GM08714 (cell line): Measurements from ENCODE around the gene TSPAN14.
A peak's percentile ranks its signal among the peaks of the same experiment; 100 is the strongest.

ENCODE experiments used
- H3K4me3 ChIP-seq: fragments of 200-500 bp; sonication (Bioruptor generic); 2 replicates; pipeline ENCODE4 v1.5.1; 2014; ENCODE audit warnings: mild to moderate bottlenecking, low read length, inconsistent platforms
- ZNF274 ChIP-seq: IDR thresholded peaks from 2 replicates; pipeline ENCODE4 v1.6.1; 2012; ENCODE audit warnings: mild to moderate bottlenecking, low read depth, low read length

TSPAN14 gene

DNA sequence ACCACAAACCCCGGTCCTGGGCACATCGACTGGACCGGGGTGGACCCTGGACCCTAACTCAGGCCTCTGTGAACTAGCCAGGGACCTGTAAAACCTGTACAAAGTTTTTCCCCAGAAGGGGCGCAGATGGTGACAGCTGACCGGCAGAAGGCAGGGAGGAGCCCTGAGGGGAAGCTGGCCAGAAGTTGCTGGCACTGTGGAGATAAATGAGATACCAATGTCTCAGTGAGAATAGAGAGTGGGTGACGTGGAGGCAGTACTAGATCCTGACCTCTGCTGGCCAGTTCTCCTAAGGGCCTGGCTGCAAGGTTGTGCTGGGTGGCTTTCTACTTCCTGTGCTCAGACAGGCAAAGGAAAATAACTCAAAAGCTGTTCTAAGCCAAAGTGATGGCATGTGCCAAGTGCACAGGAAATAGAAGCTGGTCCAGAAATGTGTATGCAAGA, 10.6 kb upstream of the TSPAN14 start:
- H3K4me3 ChIP-seq: no peak overlapping the region
- no peak for TF ChIP-seq ZNF274

DNA sequence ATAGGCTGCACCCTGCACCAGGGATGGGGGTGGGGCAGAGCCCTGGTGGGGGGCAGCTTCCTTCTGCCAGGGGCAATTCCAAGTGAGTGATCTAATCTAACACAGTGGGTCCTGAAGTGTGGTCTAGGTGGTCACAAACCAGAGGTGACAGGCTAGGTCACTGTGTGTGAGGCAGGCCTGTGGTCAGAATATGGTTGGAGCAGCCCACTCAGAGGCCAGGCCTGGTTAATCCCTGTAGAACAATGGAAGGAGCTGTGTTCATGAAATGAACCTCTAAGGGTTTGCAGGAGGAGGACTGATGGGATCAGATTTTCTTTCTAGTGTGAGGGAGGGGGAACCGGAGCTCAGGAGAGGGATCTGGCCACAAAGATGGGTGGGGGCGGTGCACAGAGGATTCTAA, 10.0 kb upstream of the TSPAN14 start:
- TF ChIP-seq ZNF274: no peak

DNA sequence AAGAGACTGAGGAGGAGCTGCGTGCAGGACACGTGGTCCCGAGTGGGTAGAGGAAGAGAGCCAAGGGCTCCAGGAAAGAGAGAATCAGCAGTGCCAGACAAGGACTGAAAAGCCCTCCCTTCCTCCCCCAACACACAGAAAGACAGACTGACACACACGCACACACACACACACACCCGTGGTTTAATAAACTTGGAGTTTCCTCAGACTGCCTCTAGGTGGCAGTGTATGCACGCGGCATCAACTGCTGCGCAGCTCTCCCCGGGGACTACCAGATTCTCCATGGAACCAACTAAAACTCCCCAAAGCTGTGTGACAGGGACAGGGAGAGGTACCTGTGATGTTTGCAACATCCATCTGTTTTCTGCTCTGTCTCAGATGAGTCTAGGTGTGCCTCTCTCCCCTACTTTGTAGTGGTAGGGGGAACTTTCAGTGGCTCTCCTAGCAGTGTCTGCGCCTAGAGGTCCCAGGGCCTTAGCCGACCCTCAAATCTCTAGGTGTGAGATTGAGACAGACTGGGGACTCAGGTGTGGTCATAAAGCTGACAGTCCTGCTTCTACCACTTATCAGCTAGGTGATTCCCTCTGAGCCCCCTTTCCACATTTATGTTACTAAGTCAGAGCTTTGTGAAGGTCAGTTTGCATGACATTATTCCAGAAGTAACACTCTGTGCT, 9.3 kb upstream of the TSPAN14 start:
- TF ChIP-seq ZNF274: no peak

More for the DNA sequence above, 10.0 kb upstream of the TSPAN14 start:
- no peak overlapping the region for H3K4me3 ChIP-seq

DNA sequence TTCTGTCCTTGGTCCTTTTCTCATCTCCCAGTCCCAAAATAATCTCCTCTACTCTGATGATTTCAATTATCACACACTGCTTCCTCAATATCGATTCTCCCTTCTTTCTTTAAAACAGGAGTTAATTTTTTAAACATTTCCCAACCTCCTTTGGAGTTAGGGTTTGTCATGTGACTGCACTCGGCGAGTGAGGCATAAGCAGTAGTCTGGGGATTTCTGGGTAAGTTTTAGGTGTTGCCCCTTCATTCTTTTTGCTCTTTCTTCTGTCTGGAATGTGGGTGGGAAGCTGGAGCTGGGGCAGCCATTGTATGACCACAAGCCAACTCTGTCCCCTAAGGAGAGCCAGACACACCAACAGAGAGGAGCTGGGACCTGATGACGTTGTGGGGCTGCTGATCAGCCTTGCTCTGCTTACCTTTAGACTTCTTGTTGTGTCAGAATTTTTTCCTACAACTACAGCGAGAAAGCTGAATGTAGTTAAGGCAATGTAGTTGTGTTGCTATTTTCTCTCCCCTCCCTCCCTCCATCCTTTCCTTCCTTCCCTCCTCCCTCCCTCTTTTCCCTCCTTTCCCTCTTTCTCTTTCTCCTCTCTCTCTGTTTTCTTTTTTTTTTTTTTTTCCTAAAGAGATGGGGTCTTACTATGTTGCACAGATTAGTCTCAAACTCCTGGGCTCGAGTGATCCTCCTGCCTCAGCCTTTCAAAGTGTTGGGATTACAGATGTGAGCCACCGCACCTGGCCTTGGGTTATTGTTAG, 6.5 kb upstream of the TSPAN14 start:
- no peak for TF ChIP-seq ZNF274
- H3K4me3 ChIP-seq: no peak overlapping the region

More for the DNA sequence above, 9.3 kb upstream of the TSPAN14 start:
- H3K4me3 ChIP-seq: no peak overlapping the region

DNA sequence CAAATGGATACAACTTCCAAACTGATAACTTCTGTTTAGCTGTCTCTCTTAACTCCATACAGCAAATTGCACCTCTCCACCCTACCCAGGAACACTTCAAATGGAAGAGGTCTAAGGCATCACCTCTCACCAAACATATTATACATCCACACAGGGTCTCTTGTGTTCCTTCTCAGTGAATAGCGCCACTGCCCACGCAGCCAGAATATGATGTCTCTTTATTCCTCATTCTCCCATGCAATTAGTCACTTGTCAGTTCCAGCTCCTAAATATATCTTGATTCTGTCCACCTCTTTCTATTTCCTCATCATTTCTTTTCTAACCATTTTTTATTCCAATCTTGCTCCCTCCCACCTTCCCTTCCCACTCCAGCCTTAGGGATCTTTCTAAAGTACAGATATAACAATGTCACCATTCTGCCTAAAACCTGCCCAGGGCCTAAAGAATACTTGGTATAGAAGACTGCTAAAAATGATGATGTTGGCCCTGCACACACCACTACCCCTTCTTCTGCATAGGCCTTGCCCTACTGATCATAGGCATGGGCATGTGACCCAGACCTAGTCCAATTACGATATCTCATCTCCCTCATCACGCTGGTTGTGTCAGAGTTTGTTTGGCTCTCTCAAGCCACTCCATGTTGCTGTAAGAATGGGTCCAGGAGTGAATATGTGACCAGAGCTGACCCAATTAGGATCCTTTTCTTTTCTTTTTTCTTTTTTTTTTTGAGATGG, 5.7 kb upstream of the TSPAN14 start:
- no peak overlapping the region for H3K4me3 ChIP-seq
- TF ChIP-seq ZNF274: no peak

DNA sequence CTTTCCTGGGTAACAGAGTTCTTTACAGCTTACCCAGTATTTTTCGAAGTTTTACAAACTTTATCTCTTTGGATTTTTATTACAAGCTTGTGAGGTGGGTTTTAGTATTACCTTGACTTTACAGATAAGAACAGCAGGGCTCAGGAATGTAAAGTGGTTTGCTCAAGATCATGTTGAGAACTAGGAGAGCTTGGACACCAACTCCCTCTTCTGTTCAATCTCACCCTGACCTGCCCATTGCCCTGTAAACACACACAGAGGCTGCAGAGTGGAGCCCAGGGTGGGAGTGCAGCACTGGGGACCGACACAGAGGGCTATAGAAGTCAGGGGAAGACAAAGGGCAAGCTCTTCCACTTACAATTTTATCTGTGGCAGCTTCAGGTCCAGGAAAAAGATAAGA, 4.6 kb upstream of the TSPAN14 start:
- TF ChIP-seq ZNF274: no peak
- no peak overlapping the region for H3K4me3 ChIP-seq

DNA sequence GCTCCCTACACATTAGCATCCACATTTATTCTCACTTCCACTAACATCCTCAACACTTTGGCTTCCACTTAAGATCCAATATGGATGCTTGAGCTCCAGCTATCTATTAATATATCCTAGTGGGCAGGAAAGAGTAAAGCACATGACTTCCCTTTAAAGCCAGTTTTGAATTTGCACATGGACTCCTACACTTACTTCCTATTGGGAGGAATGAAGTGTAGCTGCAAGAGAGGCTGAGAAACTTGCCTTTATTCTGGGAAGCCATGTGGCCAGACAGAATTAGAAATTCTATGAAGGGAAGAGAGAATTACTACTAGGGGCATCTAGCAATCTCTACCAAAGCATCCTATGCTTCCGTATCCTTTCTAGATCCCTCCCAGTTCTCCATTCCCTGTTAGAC, 3.0 kb upstream of the TSPAN14 start:
- TF ChIP-seq ZNF274: no peak

DNA sequence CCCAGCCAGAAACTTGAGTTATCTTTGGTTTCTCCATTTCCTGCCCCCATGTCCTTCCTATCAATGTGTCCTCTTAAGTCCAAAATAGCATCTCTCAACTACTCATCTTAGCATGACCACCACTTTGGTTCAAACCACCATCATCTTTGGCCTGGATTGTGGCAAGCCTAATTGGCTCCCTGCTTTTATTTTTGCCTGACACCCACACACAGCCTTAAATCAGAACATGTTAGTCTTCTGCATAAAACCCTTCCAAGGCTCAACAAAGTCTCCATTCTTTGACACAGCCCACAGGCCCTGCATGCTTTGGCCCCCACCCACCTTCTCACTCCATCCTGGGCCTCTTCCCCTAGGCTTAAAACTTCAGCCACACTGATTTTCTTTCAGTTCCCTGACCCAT, 2.0 kb upstream of the TSPAN14 start:
- no peak for TF ChIP-seq ZNF274

More for the DNA sequence above, 3.0 kb upstream of the TSPAN14 start:
- H3K4me3 ChIP-seq: no peak overlapping the region

DNA sequence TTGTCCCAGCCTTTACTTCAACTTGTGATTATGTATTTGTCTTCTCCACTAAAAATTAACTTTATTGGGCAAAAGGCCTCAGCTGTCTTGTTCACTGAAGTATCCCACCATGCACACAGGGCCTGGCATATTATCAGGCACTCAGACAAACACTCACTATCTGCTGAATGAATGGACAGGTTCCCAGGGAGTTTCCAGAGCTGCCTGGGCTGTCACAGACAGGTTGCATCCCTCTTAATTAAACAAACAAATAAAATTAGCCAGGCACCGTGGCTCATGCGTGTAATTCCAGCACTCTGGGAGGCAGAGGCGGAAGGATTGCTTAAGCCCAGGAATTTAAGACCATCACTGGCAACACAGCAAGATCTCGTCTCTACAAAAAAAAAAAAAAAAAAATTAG, 1.5 kb upstream of the TSPAN14 start:
- H3K4me3 ChIP-seq: no peak overlapping the region
- no peak for TF ChIP-seq ZNF274

More for the DNA sequence above, 2.0 kb upstream of the TSPAN14 start:
- H3K4me3 ChIP-seq: no peak overlapping the region

DNA sequence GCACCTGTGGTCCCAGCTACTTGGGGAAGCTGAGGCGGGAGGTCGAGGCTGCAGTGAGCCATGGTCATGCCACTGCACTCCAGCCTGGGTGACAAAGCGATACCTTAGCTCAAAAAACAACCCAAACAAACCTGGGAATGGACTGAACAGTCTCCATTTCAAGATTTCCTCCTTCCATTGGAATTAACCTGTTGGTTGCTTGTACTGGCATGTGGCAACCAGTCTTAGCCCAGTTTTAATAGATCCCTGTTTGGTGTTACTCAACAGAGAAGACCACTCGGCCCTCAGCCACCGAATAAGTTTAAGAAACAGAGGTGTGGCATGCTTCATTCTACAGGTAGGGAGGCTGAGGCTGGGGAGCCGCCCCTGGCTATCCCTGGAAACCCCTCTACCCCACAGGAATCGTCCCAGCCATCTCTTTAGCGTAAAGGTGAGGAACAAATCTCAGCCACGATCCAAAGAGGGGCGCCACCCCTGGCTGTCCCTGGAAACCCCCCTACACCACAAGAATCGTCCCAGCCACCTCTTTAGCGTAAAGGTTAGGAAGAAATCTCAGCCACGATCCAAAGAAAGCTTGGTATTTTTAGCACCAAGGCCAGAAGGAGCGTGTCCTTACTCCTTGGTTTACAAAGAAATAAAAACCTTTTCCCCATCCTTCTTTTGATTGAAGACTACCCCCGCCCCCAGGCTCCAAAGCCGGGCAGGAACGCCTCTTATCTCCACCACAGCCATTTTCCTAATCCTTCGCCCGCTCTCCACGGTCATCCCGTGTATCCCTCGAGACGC, 861 bp upstream of the TSPAN14 start:
- peak overlapping the region; percentile 53; the same call in 1 of the 2 replicates for H3K4me3 ChIP-seq
- no peak for TF ChIP-seq ZNF274

DNA sequence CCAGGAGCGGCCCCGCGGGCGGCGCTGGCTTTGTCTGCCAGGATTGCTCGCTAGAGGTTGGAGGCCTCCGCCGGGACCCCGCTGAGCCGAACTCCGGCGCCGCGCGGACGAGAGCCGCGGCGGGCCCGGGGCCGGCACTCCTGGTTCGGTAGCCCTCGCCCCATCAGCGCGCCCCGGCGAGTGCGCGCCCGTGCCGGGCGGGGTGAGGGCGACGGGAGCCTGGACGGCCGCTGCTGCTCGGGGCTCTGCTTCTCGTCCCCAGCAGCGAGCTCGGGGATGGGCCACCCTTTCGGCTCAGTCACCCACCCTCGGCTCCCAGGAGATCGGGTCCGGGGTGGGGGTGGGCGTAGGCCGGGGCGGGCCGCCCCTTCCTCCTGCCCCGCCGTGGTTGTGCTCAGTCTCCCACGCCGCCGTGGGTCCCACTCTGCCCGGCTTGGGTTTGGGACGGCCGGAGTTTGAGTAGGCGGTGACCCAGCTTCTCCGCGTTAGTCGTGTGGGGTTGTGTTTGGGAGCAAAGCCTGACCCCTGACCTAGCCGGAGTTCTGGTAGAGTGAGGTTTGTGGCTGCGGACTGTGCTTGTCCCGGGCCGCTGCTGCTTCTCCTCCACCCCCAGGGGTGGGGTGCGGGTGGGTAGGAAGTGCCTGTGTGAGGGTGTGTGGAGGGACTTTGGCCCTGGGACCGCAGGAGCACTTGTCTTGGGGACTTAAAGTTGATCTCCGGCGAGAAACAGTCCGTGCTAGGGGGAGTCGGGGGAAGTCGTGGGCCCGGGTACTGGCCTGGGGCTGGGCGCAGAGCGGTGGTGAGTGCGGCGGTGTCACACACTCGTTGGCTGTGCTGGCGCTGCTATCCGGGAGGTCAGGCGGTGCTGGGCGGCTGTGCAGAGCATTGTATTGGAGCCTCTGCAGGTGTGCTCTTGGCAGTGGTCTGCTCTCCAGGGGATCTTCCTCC, 677 bp downstream of the TSPAN14 start:
- peak overlapping the region; percentile 77 for H3K4me3 ChIP-seq
- TF ChIP-seq ZNF274: no peak

DNA sequence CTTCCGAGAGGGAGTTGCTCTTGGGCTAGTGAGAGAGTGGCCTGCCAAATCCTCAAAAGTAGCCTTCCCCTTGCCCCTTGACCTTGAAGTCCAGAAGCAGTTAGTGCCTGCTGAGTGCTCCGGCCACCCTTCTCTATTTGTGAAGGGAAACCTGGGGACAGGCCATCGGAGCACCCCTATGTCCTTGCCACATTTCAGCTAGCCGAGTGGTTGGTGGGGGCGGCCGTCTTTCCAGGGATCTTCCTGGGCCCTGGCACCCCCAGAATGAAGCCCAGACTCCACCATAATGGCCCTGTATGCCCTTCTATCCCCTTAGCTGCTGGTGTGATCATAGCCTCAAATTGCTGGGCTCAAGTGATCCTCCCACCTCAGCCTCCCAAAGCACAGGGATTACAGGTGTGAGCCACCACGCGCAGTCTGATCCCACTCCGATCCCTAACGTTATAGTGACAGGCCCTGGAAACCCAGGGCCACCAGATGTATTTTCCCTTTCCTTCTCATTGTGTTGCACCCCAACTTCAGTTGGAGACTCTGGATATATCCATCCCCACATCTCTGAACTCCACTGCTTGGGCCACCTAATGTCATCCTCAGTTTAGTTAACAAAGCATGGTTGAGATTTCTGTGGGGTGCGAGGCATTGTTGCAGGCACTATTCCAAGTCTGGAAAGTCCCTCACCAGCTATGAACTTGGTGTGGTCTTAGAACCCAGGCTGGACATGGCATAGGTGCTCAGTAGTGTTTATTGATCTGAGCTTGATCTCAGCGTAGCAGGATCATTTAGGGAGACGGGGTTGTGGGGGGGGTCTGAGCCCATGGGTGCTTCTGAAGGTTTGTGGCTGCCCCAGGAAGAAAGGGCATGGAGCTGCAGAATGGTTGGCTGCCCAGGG, 1.6 kb downstream of the TSPAN14 start:
- TF ChIP-seq ZNF274: no peak
- peak overlapping the region; percentile 77 for H3K4me3 ChIP-seq
